GM12872 (cell line): Measurements from ENCODE around the gene GALP.

ENCODE experiments used
- TF ChIP-seq, protein P1 (sequence below): IDR thresholded peaks from 3 replicates; pipeline ENCODE4 v1.5.1; 2011; ENCODE audit warnings: low read depth, mild to moderate bottlenecking, low read length, moderate library complexity; ENCODE audit not compliant: insufficient read depth

GALP gene

DNA sequence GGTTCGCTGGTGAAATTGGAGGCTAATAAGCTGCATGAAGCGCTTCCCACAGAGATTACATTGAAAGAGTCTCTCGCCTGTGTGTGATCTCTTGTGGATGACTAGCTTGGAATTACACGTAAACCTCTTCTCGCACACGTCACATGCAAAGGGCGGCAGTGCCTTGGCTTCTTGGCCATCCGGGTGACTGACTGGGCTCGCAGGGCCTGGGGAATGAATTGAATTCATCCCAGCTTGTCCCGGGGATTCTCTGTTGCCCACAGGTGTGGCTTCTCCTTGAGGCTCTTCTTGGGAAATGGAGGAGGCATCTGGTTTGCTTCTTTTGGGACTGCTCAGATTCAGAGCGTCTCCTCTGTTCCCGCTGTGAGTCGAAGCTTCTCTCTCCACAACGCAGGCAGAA is 46.0 kb downstream of the GALP start:
- TF ChIP-seq, protein P1, sequence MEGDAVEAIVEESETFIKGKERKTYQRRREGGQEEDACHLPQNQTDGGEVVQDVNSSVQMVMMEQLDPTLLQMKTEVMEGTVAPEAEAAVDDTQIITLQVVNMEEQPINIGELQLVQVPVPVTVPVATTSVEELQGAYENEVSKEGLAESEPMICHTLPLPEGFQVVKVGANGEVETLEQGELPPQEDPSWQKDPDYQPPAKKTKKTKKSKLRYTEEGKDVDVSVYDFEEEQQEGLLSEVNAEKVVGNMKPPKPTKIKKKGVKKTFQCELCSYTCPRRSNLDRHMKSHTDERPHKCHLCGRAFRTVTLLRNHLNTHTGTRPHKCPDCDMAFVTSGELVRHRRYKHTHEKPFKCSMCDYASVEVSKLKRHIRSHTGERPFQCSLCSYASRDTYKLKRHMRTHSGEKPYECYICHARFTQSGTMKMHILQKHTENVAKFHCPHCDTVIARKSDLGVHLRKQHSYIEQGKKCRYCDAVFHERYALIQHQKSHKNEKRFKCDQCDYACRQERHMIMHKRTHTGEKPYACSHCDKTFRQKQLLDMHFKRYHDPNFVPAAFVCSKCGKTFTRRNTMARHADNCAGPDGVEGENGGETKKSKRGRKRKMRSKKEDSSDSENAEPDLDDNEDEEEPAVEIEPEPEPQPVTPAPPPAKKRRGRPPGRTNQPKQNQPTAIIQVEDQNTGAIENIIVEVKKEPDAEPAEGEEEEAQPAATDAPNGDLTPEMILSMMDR = no peak

DNA sequence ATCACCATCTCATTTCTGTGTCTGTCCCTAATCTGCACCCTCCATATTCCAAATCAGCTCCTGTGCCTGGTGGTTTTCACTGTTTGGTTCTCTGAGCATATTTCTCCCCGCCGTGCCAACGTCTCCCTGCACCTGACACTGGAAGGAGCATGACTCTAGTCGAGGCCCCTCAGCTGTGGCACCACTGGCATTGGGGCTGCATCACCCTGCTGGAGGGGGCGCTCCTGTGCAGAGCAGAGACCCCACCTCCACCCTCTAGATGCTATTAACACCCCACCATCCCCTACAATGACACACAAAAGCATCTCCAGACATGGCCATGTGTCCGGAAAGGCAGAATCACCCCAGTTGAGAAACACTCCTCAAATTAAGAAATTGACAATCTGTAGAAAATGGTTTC is 47.1 kb downstream of the GALP start:
- TF ChIP-seq, protein P1 = no peak

DNA sequence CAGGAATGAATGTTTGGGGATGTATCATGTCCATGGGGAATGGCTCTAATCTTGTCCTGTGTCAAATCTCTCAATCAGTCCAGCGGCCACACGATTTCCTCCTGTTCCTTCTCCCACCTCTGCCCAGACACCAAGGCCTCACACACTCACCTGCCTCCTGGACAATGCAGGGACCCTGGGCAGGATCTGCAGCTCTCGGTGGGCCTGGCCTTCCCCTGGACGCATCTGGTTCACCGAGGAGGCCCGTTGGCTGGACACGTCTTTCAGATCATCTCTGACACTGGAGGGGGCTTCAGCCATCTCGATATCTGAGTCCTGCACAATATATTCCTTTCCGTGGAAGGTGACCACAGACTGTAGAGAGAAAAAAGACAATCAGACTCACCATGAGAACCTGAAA is 47.7 kb downstream of the GALP start:
- TF ChIP-seq, protein P1 = no peak
